Activated CD4-positive, alpha-beta T cell treated with anti-CD3 and anti-CD28 coated beads, Interleukin-2, amount 50 U/mL, for 4 hours (primary cell): ENCODE measurements around the gene C20orf202.

ENCODE experiments used
- DNase-seq, 2 experiments: peaks; one replicate each; pipeline ENCODE4 v3.0.0-alpha.2; 2020

The C20orf202 gene

GRCh38 chr20:1202762-1203504, at the start of gene C20orf202:
Gene C20orf202 (plus strand): TSS chr20:1203454. CDS start chr20:1203586, 132 bp downstream.
- DNase-seq: no peak

GRCh38 chr20:1154226-1154625, 49.0 kb upstream of the C20orf202 start:
- DNase-seq: no peak

GRCh38 chr20:1154691-1155090, 48.6 kb upstream of the C20orf202 start:
- DNase-seq: no peak

DNA sequence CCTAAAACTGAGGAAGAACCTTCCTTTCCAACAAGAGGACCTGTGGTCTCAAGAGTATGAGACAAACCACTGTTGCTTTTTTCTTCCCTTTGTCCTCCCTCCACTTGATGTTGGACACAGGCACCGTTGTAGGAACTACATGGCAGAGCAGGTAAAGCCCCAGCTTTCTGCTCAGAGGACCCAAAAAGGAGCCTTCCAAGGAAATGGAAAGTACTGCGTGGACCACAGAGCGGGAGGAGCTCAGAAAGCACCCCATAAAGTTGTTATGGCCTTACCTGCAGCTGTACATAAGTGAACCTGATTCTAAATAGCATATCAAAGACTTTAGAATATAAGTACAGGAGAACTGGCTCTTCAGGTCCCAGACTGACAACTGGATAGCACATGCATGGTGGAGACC, 47.9 kb upstream of the C20orf202 start:
- no peak for DNase-seq

DNA sequence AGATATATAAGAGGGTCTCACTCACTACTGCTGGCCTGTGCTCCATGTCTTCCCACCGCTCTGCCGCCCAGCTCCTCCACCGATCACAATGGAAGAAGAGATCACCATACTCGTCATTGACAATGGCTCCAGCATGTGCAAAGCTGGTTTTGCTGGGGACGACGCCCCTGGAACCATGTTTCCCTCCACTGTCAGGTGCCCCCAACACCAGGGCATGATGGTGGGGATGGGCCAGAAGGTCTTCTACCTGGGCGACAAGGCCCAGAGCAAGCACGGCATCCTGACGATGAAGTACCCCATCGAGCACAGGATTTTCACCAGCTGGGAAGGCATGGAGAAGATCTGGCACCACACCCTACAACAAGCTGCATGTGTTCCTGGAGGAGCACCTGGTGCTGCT, 42.8 kb upstream of the C20orf202 start:
- DNase-seq: no peak

DNA sequence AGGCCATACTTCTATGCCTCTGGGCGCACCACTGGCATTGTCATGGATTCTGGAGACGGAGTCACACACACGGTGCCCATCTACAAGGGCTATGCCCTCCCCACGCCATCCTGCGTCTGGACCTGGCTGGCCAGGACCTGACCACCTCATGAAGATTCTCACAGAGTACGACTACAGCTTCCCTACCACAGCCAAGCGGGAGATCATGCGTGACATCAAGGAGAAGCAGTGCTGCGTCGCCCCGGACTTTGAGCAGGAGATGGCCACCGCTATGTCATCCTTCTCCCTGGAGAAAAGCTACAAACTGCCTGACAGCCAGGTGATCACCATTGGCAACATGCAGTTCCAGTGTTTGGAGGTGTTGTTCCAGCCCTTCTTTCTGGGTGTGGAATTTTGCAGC, 42.3 kb upstream of the C20orf202 start:
- DNase-seq: no peak

- no peak for DNase-seq
Observed at GRCh38 chr20:1163105-1163504, 40.1 kb upstream of the C20orf202 start.

DNA sequence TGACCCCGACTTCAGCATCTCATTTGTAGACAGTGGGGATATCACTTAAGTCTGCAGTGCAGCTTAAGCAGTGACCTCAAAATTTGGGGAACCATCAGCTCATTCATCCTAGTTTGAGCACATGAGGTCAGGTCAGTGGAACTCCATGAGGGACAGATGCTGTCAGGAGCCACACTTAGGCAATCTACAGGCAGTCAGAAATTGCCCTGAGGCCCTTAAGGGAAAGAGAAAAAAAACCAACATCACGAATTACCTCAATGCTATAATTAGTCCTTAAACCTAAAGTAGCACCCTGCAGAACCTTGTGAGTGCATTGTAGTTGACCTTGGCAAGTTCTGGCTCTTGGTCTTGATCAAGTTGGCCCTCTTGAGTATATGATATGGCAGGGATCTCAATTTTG, 39.6 kb upstream of the C20orf202 start:
- no peak for DNase-seq

DNA sequence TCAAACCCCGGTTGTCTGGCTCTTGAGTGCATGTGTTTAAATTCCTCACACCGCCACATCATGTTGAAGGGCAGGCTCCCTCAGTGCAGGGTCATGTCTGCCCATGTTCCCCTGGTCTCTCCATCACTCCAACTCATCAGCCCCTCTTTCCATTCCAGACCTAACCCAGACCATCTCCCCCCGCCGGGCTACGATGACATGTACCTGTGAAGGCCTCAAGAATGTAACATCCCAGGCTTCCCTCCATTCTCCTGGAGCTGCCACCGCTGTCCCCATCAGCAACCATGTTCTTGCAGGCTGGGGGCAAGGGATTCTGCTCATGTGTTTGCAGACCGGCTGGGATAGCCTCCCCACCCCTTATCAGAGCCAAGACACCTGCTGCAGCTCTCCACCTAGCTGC, 38.4 kb upstream of the C20orf202 start:
- no peak for DNase-seq

DNA sequence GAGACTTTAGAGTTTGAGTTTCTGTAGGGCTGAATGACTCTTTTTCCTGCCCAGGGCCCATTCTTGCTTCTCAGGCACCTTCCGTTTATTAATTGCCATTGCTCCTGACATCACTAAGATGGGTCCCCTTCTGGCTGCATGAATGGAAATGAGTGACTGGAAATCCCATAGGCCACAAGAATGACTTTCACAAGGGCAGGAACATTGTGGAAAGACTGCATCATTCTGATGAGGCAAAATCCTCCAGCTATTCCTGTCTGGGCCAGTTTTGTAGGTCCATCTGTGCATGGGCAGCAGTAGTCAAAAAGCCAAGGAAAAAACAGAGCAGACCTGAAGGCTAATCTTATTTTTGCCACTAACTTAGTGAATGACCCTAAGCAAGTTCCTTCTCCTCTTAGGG, 37.7 kb upstream of the C20orf202 start:
- no peak for DNase-seq

DNA sequence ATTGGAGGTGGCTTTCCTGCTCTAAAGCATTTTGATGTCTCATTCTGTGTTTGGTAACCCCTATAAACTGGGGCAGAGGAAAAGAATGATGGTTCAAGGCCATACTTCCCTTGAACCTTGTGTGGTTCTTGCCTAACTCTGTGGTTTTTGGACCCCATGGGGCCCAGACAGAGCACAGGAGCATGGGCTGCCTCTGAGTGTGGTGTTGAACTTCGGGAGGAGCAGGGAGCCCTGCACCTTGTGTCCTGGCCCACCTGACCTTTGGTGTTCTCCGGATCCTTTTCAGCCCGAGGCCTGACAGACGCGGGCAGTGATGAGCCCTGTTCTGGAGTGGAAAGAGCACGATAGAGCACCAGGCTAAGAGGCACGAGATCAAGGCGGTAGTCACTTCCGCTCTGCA, 37.3 kb upstream of the C20orf202 start:
- DNase-seq: no peak

- no peak for DNase-seq
Observed at GRCh38 chr20:1166948-1167720, 36.1 kb upstream of the C20orf202 start.

DNA sequence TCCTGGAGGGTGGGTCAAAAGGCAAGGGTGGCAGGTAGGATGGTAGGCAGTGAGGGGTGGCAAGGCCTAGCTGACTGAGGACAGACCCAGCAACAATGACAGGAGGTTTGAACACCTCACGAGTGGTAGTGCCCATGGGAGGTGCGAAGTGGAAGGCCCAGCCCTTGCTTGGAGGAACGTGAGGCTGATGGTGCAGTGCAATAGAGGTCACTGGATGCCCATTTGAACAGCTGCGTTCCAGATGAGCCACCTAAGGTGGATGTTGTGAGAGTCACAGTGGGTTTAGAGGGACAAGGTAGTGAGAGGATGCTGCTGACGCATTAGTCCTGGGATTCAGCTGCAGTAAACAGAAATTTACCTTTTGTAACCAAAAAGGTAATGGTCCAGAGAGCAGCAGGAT, 34.0 kb upstream of the C20orf202 start:
- no peak for DNase-seq

DNA sequence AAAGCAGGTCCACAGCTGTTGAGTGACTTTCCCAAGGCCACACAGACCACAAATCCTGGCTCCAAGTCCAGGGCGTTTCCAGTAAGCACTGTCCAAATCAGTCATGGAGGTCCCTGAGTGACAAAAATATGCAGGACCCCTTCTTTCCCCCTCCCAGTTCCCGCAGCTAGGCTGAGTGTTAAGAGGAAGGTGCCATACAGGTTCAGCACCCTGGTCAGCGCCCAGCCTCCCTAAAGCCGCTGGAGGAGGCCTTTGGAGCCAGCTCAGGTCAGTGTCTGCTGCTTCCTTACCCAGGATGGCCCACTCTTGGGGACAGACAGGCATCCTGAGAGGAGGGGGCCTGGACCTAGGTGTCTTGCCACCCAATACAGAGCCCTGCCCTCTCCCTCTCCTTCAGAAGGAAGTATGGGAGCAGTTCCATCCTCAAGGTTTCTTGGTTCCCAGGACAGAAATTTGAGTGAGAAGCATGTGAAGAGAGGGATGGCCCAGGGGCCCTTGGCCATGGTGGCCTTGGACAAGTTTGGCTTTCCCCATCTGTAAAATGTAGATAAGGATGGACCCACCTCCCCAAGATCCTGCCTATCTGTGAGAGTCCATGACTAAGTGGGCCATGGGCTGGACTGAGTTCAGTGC, 31.7 kb upstream of the C20orf202 start:
- DNase-seq: no peak

GRCh38 chr20:1173698-1174097, 29.6 kb upstream of the C20orf202 start:
- no peak for DNase-seq

DNA sequence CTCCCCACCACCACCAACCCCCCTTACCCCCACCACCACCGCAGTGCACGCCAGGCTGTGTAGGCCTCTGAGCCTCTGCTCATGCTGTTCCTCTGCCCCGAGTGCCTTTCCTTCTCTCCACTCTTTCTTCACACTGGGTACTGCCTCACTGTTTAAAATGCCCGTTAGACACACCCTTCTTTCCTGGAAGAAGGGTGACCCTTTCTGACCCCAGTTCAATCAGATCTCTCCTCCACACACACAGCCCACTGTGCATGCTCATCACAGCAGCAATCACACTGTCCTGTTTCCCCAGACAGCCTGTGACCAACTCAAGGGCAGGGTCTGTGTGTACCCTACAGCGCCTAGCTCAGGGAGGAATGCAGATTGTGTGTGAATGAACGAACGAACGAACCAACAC, 28.5 kb upstream of the C20orf202 start:
- no peak for DNase-seq

- no peak for DNase-seq
Observed at GRCh38 chr20:1177680-1178079, 25.6 kb upstream of the C20orf202 start.

DNA sequence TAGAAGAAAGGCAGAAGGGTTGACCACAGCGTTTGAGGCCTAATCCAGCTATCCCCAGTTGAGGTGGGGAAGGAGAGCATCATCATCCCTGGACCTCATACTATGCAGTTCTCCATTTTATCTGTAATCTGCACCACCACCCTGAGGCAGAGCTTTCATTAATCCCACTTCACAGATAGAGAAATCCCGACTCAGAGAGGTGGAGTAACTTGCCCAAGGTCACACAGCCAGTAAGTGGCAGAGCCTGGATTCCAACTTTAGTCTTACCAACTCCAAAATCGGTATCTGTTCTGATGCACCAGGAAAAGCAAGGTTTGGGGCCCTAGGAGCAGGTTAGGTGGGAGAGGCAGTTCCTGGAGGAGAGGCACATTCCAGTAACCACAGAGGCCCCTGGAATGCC, 25.2 kb upstream of the C20orf202 start:
- no peak for DNase-seq

GRCh38 chr20:1178623-1179022, 24.6 kb upstream of the C20orf202 start:
- DNase-seq: no peak

- DNase-seq: no peak
Observed at GRCh38 chr20:1180949-1181348, 22.3 kb upstream of the C20orf202 start.

GRCh38 chr20:1182106-1182505, 21.1 kb upstream of the C20orf202 start:
- no peak for DNase-seq

- no peak for DNase-seq
Observed at GRCh38 chr20:1183153-1183552, 20.1 kb upstream of the C20orf202 start.

DNA sequence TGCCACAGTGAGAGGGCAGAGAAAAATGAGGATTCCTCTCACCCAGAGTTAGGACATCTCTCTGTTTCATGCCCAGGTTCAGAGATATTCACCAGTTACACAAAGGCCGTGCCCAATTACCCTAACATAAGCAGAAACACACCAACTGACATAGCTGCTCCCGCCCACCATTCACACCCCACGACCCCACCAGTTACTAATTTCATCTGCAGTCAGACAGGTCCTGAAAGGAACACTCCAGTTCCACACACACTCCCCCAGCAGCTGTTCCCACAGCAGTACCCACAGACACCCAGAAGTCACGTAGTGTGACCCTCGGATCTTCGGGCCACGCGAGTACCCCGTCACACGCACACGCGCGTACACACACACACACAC, 19.0 kb upstream of the C20orf202 start:
- no peak for DNase-seq
